Pons (tissue), 1 donor: ENCODE measurements around the gene IGF2BP3.

ENCODE experiments used
- DNase-seq: peaks from one replicate; pipeline ENCODE4 v3.0.0-alpha.2; 2016; ENCODE audit warnings: low spot score

IGF2BP3 gene

GRCh38 chr7:23293500-23294073 is 176.7 kb downstream of the IGF2BP3 start:
- no peak for DNase-seq

DNA sequence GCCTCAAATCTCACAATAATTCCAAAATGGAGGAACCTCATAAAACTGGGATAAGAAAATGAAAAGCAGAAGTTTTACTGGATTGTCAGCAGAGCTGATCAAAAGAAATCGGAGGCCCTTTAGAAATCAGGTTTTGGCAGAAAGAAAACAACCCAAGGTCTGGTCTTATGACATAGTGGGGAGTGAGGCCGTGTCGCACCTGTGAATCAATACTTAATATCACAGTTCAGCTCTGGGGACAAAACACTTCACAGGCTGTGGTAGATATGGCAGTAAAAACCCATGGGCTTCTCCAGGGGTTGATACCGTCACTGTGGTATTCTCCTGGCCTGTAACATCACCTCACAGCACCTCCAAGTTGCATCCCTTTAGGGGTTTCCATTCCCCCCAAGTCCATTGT is 177.7 kb downstream of the IGF2BP3 start:
- DNase-seq: no peak

DNA sequence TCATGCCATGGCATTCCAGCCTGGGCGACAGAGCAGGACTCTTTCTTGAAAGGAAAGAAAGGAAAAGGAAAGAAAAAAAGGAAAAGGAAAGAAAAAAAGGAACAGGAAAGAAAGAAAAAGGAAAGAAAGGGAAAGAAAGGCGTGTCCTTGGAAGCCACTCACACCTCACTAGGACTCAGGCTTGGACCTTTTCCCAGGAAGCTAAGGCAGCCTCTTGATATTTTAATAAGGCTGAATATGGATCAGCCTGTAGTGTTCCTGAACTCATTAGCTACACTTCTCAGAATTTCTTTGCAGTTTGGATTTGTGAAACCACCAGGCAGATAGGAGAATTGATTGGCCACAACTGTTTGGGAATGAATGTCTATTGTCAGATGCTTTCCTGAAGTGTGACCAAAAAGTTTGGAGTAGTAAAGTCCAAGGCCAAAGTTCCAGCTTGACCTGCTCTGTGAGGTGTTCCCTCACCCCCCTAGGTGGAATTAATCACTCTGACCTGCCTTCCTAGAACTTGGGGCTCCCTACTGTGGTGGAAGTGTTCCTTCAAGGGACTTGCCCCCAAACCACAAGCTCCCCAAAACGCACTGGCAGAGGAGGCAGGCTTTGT is 178.2 kb downstream of the IGF2BP3 start:
- DNase-seq: no peak

- no peak for DNase-seq
Measured at GRCh38 chr7:23290993-23291392, 179.3 kb downstream of the IGF2BP3 start.

GRCh38 chr7:23287612-23288011 is 182.7 kb downstream of the IGF2BP3 start:
- no peak for DNase-seq

GRCh38 chr7:23285657-23286646 is 184.3 kb downstream of the IGF2BP3 start:
- DNase-seq: no peak

GRCh38 chr7:23284871-23285270 is 185.4 kb downstream of the IGF2BP3 start:
- no peak for DNase-seq

- DNase-seq: no peak
Measured at GRCh38 chr7:23283086-23283485, 187.2 kb downstream of the IGF2BP3 start.

DNA sequence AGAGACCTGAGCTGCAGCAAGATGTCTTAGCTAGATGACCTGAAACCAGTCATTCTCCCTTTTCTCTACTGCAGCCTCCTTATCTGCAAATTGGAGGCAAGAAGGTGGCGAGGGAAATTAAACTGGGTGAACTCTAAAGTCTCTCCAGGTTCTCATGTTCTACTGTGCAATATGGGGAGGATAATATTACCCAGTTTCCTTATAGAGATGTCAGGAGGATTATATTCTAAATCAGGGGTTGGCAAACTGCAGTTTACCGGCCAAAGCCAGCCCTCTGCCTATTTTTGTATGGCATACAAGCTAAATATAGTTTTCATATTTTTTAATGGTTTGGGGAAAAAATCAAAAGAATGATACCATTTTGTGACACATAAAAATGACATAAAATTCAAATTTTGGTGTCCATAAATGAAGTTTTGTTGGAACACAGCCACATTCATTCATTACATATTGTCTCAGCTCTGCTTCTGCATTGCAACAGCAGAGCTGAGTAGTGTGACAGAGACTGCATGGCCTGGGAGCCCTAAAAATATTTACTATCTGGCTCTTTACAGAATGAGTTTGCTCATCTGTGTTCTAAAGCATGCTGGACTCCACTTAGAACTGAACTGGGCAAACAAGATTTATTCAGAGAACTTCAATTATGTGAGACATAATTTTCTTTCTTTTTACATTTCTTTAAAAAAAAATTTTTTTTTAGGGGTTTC is 190.3 kb downstream of the IGF2BP3 start:
- DNase-seq: no peak

GRCh38 chr7:23277359-23277989 is 192.8 kb downstream of the IGF2BP3 start:
- peak; percentile 76 for DNase-seq

- DNase-seq: no peak
Measured at GRCh38 chr7:23276947-23277346, 193.3 kb downstream of the IGF2BP3 start.

DNA sequence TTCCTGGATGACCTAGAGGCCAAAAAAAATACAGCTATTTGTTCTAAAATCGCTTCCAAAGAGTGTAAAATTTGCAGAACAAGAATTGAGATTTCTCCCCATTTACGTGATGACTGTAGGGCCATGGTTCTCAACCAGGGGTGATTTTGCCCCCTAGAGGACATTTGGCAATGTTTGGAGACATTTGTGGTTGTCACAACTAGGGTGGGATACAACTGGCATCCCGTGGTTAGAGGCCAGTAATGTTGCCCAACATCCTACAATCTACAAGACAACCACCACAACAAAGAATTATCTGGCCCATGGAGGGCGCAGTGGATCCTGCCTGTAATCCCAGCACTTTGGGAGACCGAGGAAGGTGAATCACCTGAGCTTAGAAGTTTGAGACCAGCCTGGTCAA is 193.9 kb downstream of the IGF2BP3 start:
- DNase-seq: no peak

GRCh38 chr7:23275912-23276311 is 194.4 kb downstream of the IGF2BP3 start:
- no peak for DNase-seq

DNA sequence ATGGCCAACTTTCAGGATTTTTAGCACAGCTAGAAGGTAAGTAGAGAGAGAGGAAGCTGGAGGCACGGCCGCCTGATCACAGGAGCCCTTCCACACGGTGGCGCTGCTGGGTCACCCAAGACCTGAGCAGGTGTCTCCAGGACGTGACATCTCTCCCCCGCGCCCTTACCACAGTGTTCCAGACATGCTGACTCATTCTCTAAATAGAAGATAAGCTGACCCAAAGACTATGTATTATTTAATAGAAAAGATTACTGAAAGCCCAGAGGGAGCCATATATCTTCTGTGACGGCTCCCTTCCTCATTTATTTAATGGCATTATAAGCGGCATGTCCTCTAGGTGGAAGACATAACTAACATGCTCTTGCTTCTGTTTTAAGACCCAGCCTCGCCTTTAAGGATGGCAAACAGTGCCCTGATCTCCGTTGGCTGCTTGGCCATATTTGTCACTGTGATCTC is 197.1 kb downstream of the IGF2BP3 start:
- DNase-seq: peak; percentile 24

- DNase-seq: no peak
Measured at GRCh38 chr7:23272275-23272674, 198.0 kb downstream of the IGF2BP3 start.

DNA sequence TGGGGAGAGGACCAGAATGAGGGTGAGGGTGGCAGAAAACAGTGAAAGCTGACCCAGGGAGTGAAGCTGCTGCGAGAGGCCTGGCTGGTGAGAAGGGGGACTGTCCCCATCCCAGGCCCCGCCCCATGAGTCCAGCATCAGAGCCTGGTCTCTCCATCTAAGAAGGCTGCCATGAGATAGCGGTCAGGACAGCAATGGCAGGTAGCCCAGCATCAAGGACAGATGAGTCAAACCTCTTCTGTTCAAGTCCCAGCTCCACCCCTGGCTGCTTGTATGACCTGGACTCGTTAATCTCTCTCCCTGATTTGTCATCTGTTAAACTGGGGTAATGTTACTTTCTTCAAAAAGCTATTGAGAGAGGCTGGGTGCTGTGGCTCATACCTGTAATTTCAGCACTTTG is 201.5 kb downstream of the IGF2BP3 start:
- no peak for DNase-seq

DNA sequence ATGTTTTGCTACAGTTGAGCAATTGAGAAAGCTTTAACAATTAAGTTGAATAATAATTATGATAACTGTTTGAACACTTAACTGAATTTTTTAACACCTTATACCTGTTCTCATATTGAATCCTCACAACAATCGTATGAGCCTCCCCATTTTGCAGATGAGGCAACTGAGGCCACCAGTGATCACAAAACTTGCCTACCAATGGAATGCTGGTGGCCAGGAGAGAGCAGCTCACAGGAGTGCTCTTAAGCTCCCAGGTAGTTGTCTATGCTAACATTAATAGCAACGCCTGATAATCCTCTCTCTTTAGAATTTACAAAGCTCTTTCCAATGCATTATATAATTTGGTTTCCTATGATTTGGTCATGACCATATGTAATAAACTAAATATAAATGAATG is 202.1 kb downstream of the IGF2BP3 start:
- no peak for DNase-seq

- no peak for DNase-seq
Measured at GRCh38 chr7:23267357-23267756, 202.9 kb downstream of the IGF2BP3 start.

DNA sequence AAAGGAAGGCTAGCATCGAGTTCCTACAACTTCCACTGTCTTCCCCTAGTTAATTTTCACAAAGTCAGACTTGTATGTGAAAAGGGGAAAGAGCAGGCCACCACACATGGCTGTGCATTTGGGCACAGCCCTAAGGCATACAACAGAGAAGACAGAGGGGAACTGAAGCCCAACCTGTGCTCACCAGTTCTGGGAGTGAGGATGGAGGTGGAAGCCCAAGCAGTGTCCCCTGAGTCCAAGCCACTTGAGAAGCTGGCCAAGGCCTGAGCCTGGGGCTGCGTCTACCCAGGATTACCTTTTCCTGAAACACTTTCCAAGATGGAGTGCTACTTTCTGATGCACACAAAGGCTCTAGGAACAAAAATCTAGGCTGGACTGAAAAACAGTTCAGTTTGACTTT is 203.4 kb downstream of the IGF2BP3 start:
- DNase-seq: no peak

DNA sequence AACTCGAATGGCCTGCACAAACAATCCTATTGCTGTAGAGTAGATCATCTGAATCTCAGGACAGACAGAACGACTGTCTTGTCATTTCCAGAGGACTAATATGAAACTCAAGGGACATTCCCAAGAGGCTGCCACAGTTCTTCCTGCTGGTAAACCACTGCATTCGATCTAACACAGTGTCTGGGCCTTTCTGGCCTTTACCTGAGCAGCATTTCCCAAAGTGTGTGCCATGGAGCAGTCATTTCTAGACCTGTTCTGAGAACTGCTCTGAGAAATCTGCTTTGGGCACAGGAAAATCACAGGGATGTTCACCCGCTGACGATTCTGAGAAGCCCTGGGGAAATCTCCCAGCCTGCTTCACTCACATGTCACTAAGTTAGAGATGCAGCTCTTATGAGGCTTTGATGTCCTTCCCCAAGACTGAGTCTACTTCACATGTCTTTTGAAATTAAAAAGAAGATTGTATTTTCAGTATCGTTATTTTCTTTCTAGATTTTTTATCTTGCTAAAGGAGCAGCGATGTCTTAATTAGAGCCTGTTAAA is 205.3 kb downstream of the IGF2BP3 start:
- DNase-seq: no peak

DNA sequence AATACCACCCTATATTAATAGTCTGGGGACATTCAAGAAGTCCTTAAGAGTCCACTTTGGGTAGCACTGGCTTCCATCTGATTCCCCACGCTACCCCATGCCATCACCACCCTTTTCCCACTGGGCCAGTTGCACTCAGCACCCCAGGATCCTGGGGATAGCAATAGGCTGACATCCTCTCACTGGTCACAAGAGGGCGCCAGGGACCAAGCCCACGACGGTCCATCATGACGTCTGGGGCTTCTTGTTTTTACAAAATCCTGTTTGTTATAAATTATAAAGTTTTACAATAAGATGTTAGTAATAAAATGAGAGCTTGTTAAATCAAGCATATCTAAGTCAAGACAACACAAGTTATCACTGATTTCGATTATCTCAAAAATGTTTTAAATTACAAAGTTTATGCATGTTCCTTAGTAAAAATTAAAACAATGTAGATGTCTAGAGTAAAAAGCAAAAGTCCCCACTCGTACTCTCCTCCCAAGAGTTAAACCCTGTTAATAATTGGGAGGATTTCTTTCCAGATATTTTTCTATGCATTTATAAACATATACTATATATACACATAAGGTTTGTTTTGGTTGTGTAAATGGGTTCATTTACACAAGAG is 208.3 kb downstream of the IGF2BP3 start:
- peak; percentile 61 for DNase-seq
